Mesenchymal stem cell (in vitro differentiated cells and primary cell): ENCODE data around the gene MCM9.
"Not testable (repeated sequence)": the region's sequence is repeated elsewhere in the genome, so short reads cannot be mapped to it uniquely, and the experiment has no call there.

ENCODE experiments used
- DNase-seq: peaks from one replicate; pipeline ENCODE4 v3.0.0-alpha.2; 2013
- H2AFZ ChIP-seq: one replicate; pipeline ENCODE4 v1.6.1; 2013; ENCODE audit warnings: low read depth, mild to moderate bottlenecking, control low read depth, inconsistent platforms, low read length, moderate library complexity
- H2AK5ac ChIP-seq: 2 replicates; pipeline ENCODE4 v1.6.1; 2013; ENCODE audit warnings: low read length, moderate library complexity, mild to moderate bottlenecking, inconsistent platforms; ENCODE audit not compliant: severe bottlenecking
- H2BK120ac ChIP-seq: one replicate; pipeline ENCODE4 v1.6.1; 2013; ENCODE audit warnings: low read depth, mild to moderate bottlenecking, inconsistent platforms, low read length, moderate library complexity
- H2BK12ac ChIP-seq, 2 experiments: one replicate each; pipeline ENCODE4 v1.6.1; 2013; ENCODE audit warnings: inconsistent platforms in 2 of 2, low read length in 2 of 2, mild to moderate bottlenecking in 2 of 2, moderate library complexity in 2 of 2, control low read depth in 1 of 2
- H2BK15ac ChIP-seq: one replicate; pipeline ENCODE4 v1.6.1; 2013; ENCODE audit warnings: mild to moderate bottlenecking, low read depth, inconsistent platforms; ENCODE audit not compliant: poor library complexity, severe bottlenecking
- H2BK5ac ChIP-seq: 2 replicates; pipeline ENCODE4 v1.6.1; 2013; ENCODE audit warnings: low read depth, mild to moderate bottlenecking, low read length, control low read depth, inconsistent platforms; ENCODE audit not compliant: poor library complexity, severe bottlenecking
- H3K14ac ChIP-seq, 2 experiments: one replicate each; pipeline ENCODE4 v1.6.1; 2013; ENCODE audit warnings: inconsistent platforms in 2 of 2, low read length in 2 of 2, control low read depth in 1 of 2, mild to moderate bottlenecking in 1 of 2, moderate library complexity in 1 of 2
- H3K18ac ChIP-seq, 2 experiments: one replicate each; pipeline ENCODE4 v1.6.1; 2013; ENCODE audit warnings: inconsistent platforms in 2 of 2, low read length in 2 of 2, control low read depth in 1 of 2, low read depth in 1 of 2, mild to moderate bottlenecking in 1 of 2
- H3K23ac ChIP-seq, 2 experiments: one replicate each; pipeline ENCODE4 v1.6.1; 2013; ENCODE audit warnings: inconsistent platforms in 2 of 2, low read length in 2 of 2, mild to moderate bottlenecking in 2 of 2, moderate library complexity in 2 of 2, control low read depth in 1 of 2
- H3K27ac ChIP-seq: 2 replicates; pipeline ENCODE4 v1.5.1; 2013; ENCODE audit warnings: mild to moderate bottlenecking, moderate library complexity, low read length, control low read depth, inconsistent platforms; ENCODE audit not compliant: poor library complexity, severe bottlenecking
- H3K27me3 ChIP-seq, 2 experiments: 2 replicates each; pipeline versions ENCODE4 v1.6.1 to v1.7.0; 2013; ENCODE audit warnings: low read length in 2 of 2, mild to moderate bottlenecking in 2 of 2, moderate library complexity in 2 of 2, control low read depth in 1 of 2, inconsistent platforms in 1 of 2; ENCODE audit not compliant: control insufficient read depth in 1 of 2, insufficient read depth in 1 of 2
- H3K36me3 ChIP-seq, 2 experiments: 2 replicates each; pipeline versions ENCODE4 v1.6.1 to v1.7.0; 2013; ENCODE audit warnings: low read length in 2 of 2, control low read depth in 1 of 2, inconsistent platforms in 1 of 2, low read depth in 1 of 2, mild to moderate bottlenecking in 1 of 2; ENCODE audit not compliant: insufficient read depth in 2 of 2, control insufficient read depth in 1 of 2
- H3K4ac ChIP-seq, 2 experiments: one replicate each; pipeline ENCODE4 v1.6.1; 2013; ENCODE audit warnings: inconsistent platforms in 2 of 2, low read length in 2 of 2, mild to moderate bottlenecking in 2 of 2, moderate library complexity in 2 of 2, control low read depth in 1 of 2, low read depth in 1 of 2
- H3K4me1 ChIP-seq: 2 replicates; pipeline ENCODE4 v1.6.1; 2013; ENCODE audit warnings: low read depth, low read length, control low read depth; ENCODE audit not compliant: control insufficient read depth, insufficient read depth
- H3K4me2 ChIP-seq: 2 replicates; pipeline ENCODE4 v1.6.1; 2013; ENCODE audit warnings: low read length, mild to moderate bottlenecking, inconsistent platforms; ENCODE audit not compliant: poor library complexity, severe bottlenecking
- H3K4me3 ChIP-seq, 2 experiments: 2 replicates each; pipeline versions ENCODE4 v1.5.1 to v1.7.0; 2013; ENCODE audit warnings: low read length in 2 of 2, mild to moderate bottlenecking in 2 of 2, control low read depth in 1 of 2, low read depth in 1 of 2; ENCODE audit not compliant: insufficient read depth in 1 of 2
- H3K79me1 ChIP-seq: replicated peaks from 2 replicates; pipeline ENCODE4 v1.6.1; 2013; ENCODE audit warnings: mild to moderate bottlenecking, control low read depth, low read length, inconsistent platforms; ENCODE audit not compliant: poor library complexity, severe bottlenecking
- H3K9ac ChIP-seq: 2 replicates; pipeline ENCODE4 v1.7.0; 2013; ENCODE audit warnings: mild to moderate bottlenecking, low read length, moderate library complexity
- H3K9me3 ChIP-seq: 2 replicates; pipeline ENCODE4 v1.7.0; 2013; ENCODE audit warnings: mild to moderate bottlenecking, low read length; ENCODE audit not compliant: control insufficient read depth
- H4K8ac ChIP-seq: one replicate; pipeline ENCODE4 v1.6.1; 2013; ENCODE audit warnings: inconsistent platforms, mild to moderate bottlenecking, low read length, moderate library complexity
- H4K91ac ChIP-seq: one replicate; pipeline ENCODE4 v1.6.1; 2013; ENCODE audit warnings: mild to moderate bottlenecking, low read length, inconsistent platforms
- WGBS: methylation state at CpG from one replicate; pipeline ENCODE4 v1.1.7; 2013; ENCODE audit warnings: mixed read lengths; 5-methylcytosine and 5-hydroxymethylcytosine counted together

The MCM9 gene

DNA sequence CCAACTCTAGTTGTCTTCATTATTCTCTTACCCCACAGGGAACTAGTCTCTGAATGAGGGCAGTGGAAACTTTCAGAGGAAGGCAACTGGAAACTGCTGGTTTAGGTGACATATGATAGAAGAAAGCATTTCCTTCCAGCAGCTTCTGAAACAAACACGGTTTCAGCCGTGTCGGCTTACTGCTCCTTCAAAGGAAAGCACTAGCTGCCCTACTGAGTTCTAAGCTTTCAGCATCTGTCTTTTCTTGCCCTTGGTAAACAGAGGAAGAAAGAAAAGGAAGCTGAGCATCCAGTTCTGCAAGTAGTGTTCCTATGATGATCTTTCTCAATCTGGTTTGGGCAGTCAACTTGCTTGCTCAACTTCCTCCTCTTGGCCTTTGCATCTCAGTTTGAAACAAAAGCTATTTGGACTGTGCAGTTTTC, 166.0 kb downstream of the MCM9 start:
- Histone ChIP-seq H3K9me3 (no peaks in the 10 kb centered on the region), H3K23ac (no peak overlapping the region), H2BK120ac (no peak overlapping the region), H3K4ac (no peak overlapping the region), H3K4me2 (no peak overlapping the region), H2BK15ac (no peak overlapping the region), H3K9ac (no peak overlapping the region), H2BK5ac (no peak overlapping the region), H3K36me3 (no peaks in the 10 kb centered on the region), H4K8ac (no peak overlapping the region), H3K4me3 (no peak overlapping the region), H2BK12ac (no peak overlapping the region), H2AFZ (no peak overlapping the region), H3K18ac (no peak overlapping the region), H3K14ac (no peak overlapping the region), H3K27ac (no peak overlapping the region), H3K27me3 (no peaks in the 10 kb centered on the region), H4K91ac (no peak overlapping the region), H2AK5ac (no peak overlapping the region), H3K4me1 (no peaks in the 10 kb centered on the region), H3K79me1 (no peaks in the 10 kb centered on the region)
- no peak for DNase-seq
- WGBS: 93% methylated on average over 3 of the region's 3 CpGs

GRCh38 chr6:118768441-118768840, 166.5 kb downstream of the MCM9 start:
- H2BK120ac ChIP-seq: no peak overlapping the region
- H3K4me1 ChIP-seq: no peaks in the 10 kb centered on the region
- no peak overlapping the region for H3K23ac ChIP-seq
- H2BK5ac ChIP-seq: no peak overlapping the region
- no peak for DNase-seq
- H3K4ac ChIP-seq: no peak overlapping the region
- H2AFZ ChIP-seq: no peak overlapping the region
- no peak overlapping the region for H3K4me2 ChIP-seq
- no peak overlapping the region for H2BK12ac ChIP-seq
- H3K36me3 ChIP-seq: no peaks in the 10 kb centered on the region
- no peak overlapping the region for H3K9ac ChIP-seq
- no peak overlapping the region for H2BK15ac ChIP-seq
- no peak overlapping the region for H3K4me3 ChIP-seq
- H3K27me3 ChIP-seq: no peaks in the 10 kb centered on the region
- no peaks in the 10 kb centered on the region for H3K9me3 ChIP-seq
- no peak overlapping the region for H3K14ac ChIP-seq
- no peak overlapping the region for H3K27ac ChIP-seq
- no peaks in the 10 kb centered on the region for H3K79me1 ChIP-seq
- 94% methylated on average over 3 of the region's 3 CpGs for WGBS
- no peak overlapping the region for H4K8ac ChIP-seq
- no peak overlapping the region for H4K91ac ChIP-seq
- no peak overlapping the region for H3K18ac ChIP-seq
- no peak overlapping the region for H2AK5ac ChIP-seq

- H2BK15ac ChIP-seq, H3K27me3 ChIP-seq, H2BK120ac ChIP-seq, H3K36me3 ChIP-seq, H2AK5ac ChIP-seq, H3K4ac ChIP-seq, H3K4me3 ChIP-seq, H3K79me1 ChIP-seq, DNase-seq, H3K23ac ChIP-seq, H3K4me1 ChIP-seq, H2AFZ ChIP-seq, H3K4me2 ChIP-seq, H3K27ac ChIP-seq, H3K18ac ChIP-seq, H4K91ac ChIP-seq, H3K14ac ChIP-seq, H4K8ac ChIP-seq, H2BK5ac ChIP-seq, H2BK12ac ChIP-seq, H3K9ac ChIP-seq, H3K9me3 ChIP-seq: not testable (repeated sequence)
- 94% methylated on average over 1 of the region's 2 CpGs for WGBS
These were observed 169.6 kb downstream of the MCM9 start for GRCh38 chr6:118765316-118765715.

DNA sequence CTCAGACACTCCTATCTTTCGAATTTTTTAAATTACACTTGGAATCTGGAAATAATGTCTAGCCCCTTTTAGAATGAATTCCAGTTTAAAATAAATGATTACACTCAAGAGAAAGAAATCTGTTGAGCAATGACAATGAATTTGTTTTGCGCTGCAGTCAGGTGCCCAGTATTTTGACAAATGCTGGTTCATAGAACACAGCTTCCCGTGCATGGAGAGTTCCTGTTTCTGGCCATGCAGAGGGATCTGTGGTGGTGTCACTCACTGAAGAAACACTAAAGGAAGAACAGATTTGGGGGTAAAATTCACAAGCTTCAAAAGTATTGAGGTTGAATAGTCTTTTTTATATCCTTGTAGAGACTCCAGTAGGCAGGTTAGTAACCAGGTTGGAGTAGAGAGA, 170.2 kb downstream of the MCM9 start:
- WGBS: 93% methylated on average over 2 of the region's 3 CpGs

More for the DNA sequence above, 170.2 kb downstream of the MCM9 start:
- no peak overlapping the region for H3K27ac ChIP-seq
- no peaks in the 10 kb centered on the region for H3K27me3 ChIP-seq
- H2BK5ac ChIP-seq: no peak overlapping the region
- H3K23ac ChIP-seq: no peak overlapping the region
- no peaks in the 10 kb centered on the region for H3K4me1 ChIP-seq
- no peaks in the 10 kb centered on the region for H3K36me3 ChIP-seq
- H2AFZ ChIP-seq: no peak overlapping the region
- no peak overlapping the region for H2BK120ac ChIP-seq
- H4K8ac ChIP-seq: no peak overlapping the region
- no peak for DNase-seq
- no peak overlapping the region for H3K18ac ChIP-seq
- H3K14ac ChIP-seq: no peak overlapping the region
- no peak overlapping the region for H3K4me3 ChIP-seq
- no peaks in the 10 kb centered on the region for H3K79me1 ChIP-seq
- no peak overlapping the region for H2BK12ac ChIP-seq
- H3K9ac ChIP-seq: no peak overlapping the region
- no peak overlapping the region for H2BK15ac ChIP-seq
- H3K4ac ChIP-seq: no peak overlapping the region
- no peaks in the 10 kb centered on the region for H3K9me3 ChIP-seq
- no peak overlapping the region for H3K4me2 ChIP-seq
- no peak overlapping the region for H4K91ac ChIP-seq
- no peak overlapping the region for H2AK5ac ChIP-seq
